Mesendoderm (in vitro differentiated cells): ENCODE results near the gene EPHA1.
A peak's percentile ranks its signal among the peaks of the same experiment; 100 is the strongest.

ENCODE experiments used
- DNase-seq: peaks from one replicate; pipeline ENCODE4 v3.0.0; 2013
- H2AK5ac ChIP-seq: 2 replicates; pipeline ENCODE4 v1.6.1; 2013; ENCODE audit warnings: low read length, inconsistent platforms
- H2BK120ac ChIP-seq: 2 replicates; pipeline ENCODE4 v1.6.1; 2013; ENCODE audit warnings: low read depth, mild to moderate bottlenecking, low read length, moderate library complexity, mixed read lengths
- H2BK15ac ChIP-seq: replicated peaks from 2 replicates; pipeline ENCODE4 v1.6.1; 2013; ENCODE audit warnings: low read depth, mild to moderate bottlenecking, moderate library complexity
- H2BK5ac ChIP-seq: 2 replicates; pipeline ENCODE4 v1.6.1; 2013; ENCODE audit warnings: low read length, inconsistent platforms
- H3K18ac ChIP-seq: 2 replicates; pipeline ENCODE4 v1.6.1; 2013; ENCODE audit warnings: mild to moderate bottlenecking, low read length, mixed read lengths
- H3K23ac ChIP-seq: one replicate; pipeline ENCODE4 v1.6.1; 2013; ENCODE audit warnings: low read length
- H3K27ac ChIP-seq: 2 replicates; pipeline ENCODE4 v1.5.1; 2013; ENCODE audit warnings: low read depth, mild to moderate bottlenecking, inconsistent platforms, low read length, moderate library complexity
- H3K27me3 ChIP-seq: 2 replicates; pipeline ENCODE4 v1.6.1; 2013; ENCODE audit warnings: low read length, control low read depth, mild to moderate bottlenecking, inconsistent platforms; ENCODE audit not compliant: insufficient read depth, poor library complexity
- H3K36me3 ChIP-seq: 2 replicates; pipeline ENCODE4 v1.6.1; 2013; ENCODE audit warnings: low read length, inconsistent platforms; ENCODE audit not compliant: control insufficient read depth, insufficient read depth
- H3K4ac ChIP-seq: one replicate; pipeline ENCODE4 v1.6.1; 2013; ENCODE audit warnings: low read depth, mild to moderate bottlenecking, low read length, moderate library complexity
- H3K4me1 ChIP-seq: 2 replicates; pipeline ENCODE4 v1.6.1; 2013; ENCODE audit warnings: low read depth, low read length, inconsistent platforms; ENCODE audit not compliant: control insufficient read depth
- H3K4me2 ChIP-seq: 2 replicates; pipeline ENCODE4 v1.6.1; 2013; ENCODE audit warnings: low read length
- H3K4me3 ChIP-seq: 2 replicates; pipeline ENCODE4 v1.5.1; 2013; ENCODE audit warnings: mild to moderate bottlenecking, low read length
- H3K56ac ChIP-seq: one replicate; pipeline ENCODE4 v1.6.1; 2013; ENCODE audit warnings: low read length
- H3K79me1 ChIP-seq: 2 replicates; pipeline ENCODE4 v1.6.1; 2013; ENCODE audit warnings: low read length, inconsistent platforms
- H3K79me2 ChIP-seq: 2 replicates; pipeline ENCODE4 v1.6.1; 2013; ENCODE audit warnings: mild to moderate bottlenecking, low read length; ENCODE audit not compliant: control insufficient read depth, insufficient read depth
- H3K9ac ChIP-seq: 2 replicates; pipeline ENCODE4 v1.6.1; 2013; ENCODE audit warnings: low read length, inconsistent platforms
- H4K5ac ChIP-seq: one replicate; pipeline ENCODE4 v1.6.1; 2013; ENCODE audit warnings: low read length
- H4K8ac ChIP-seq: one replicate; pipeline ENCODE4 v1.6.1; 2013; ENCODE audit warnings: low read depth, mild to moderate bottlenecking, control low read depth, low read length, moderate library complexity
- WGBS: extraction: QIAGEN DNeasy Blood & Tissue Kit; methylation state at CpG from one replicate; pipeline ENCODE4 v1.1.7; 2013; ENCODE audit warnings: low lambda C conversion rate, missing lambda C conversion rate; ENCODE audit not compliant: insufficient coverage; ENCODE audit errors: extremely low coverage; 5-methylcytosine and 5-hydroxymethylcytosine counted together

EPHA1 gene

GRCh38 chr7:143384661-143385631, 23.7 kb downstream of the EPHA1 start:
- Histone ChIP-seq H2BK120ac (no peak overlapping the region), H3K56ac (peak overlapping the region; percentile 46), H4K5ac (no peak overlapping the region), H3K36me3 (peaks cover 21% of the 10 kb centered on the region), H3K9ac (peak overlapping the region; percentile 38), H2AK5ac (no peak overlapping the region), H3K79me2 (peaks cover 58% of the 10 kb centered on the region), H3K27me3 (no peaks in the 10 kb centered on the region), H3K79me1 (peaks cover 31% of the 10 kb centered on the region), H3K4me3 (no peak overlapping the region), H3K18ac (no peak overlapping the region), H3K4me2 (no peak overlapping the region), H3K4me1 (peaks cover 17% of the 10 kb centered on the region), H4K8ac (no peak overlapping the region), H2BK15ac (no peak overlapping the region), H2BK5ac (peak overlapping the region; percentile 45), H3K4ac (no peak overlapping the region), H3K23ac (peak overlapping the region; percentile 74), H3K27ac (no peak overlapping the region)
- WGBS: 100% methylated on average over 2 of the region's 14 CpGs
- DNase-seq: no peak

GRCh38 chr7:143384148-143384547, 24.5 kb downstream of the EPHA1 start:
- H3K27ac ChIP-seq: no peak overlapping the region
- H3K79me2 ChIP-seq: peaks cover 66% of the 10 kb centered on the region
- H3K23ac ChIP-seq: no peak overlapping the region
- peaks cover 22% of the 10 kb centered on the region for H3K4me1 ChIP-seq
- no CpG with 5 or more reads among the region's 5 CpGs for WGBS
- no peak overlapping the region for H4K8ac ChIP-seq
- DNase-seq: no peak
- H3K36me3 ChIP-seq: peaks cover 15% of the 10 kb centered on the region
- no peak overlapping the region for H3K4me3 ChIP-seq
- peak overlapping the region; percentile 17 for H3K56ac ChIP-seq
- peak overlapping the region; percentile 14 for H3K4me2 ChIP-seq
- peaks cover 36% of the 10 kb centered on the region for H3K79me1 ChIP-seq
- no peak overlapping the region for H2BK120ac ChIP-seq
- H2BK15ac ChIP-seq: no peak overlapping the region
- H2BK5ac ChIP-seq: no peak overlapping the region
- no peak overlapping the region for H4K5ac ChIP-seq
- peak overlapping the region; percentile 34 for H3K9ac ChIP-seq
- H2AK5ac ChIP-seq: no peak overlapping the region
- H3K4ac ChIP-seq: no peak overlapping the region
- no peak overlapping the region for H3K18ac ChIP-seq
- no peaks in the 10 kb centered on the region for H3K27me3 ChIP-seq

GRCh38 chr7:143383642-143383957, 25.1 kb downstream of the EPHA1 start:
- no peak overlapping the region for H3K27ac ChIP-seq
- H2BK5ac ChIP-seq: no peak overlapping the region
- peak overlapping the region; percentile 69 for H3K56ac ChIP-seq
- H3K9ac ChIP-seq: peak overlapping the region; percentile 54
- no peak overlapping the region for H2BK120ac ChIP-seq
- peaks cover 67% of the 10 kb centered on the region for H3K79me2 ChIP-seq
- no peak overlapping the region for H3K4ac ChIP-seq
- no peak overlapping the region for H4K8ac ChIP-seq
- H3K4me1 ChIP-seq: peaks cover 22% of the 10 kb centered on the region
- H3K4me2 ChIP-seq: peak overlapping the region; percentile 14
- H2BK15ac ChIP-seq: no peak overlapping the region
- H2AK5ac ChIP-seq: no peak overlapping the region
- H4K5ac ChIP-seq: no peak overlapping the region
- H3K4me3 ChIP-seq: no peak overlapping the region
- no peak overlapping the region for H3K18ac ChIP-seq
- no peak for DNase-seq
- peaks cover 37% of the 10 kb centered on the region for H3K79me1 ChIP-seq
- WGBS: no CpG with 5 or more reads among the region's 1 CpG
- H3K27me3 ChIP-seq: no peaks in the 10 kb centered on the region
- H3K36me3 ChIP-seq: peaks cover 10% of the 10 kb centered on the region
- peak overlapping the region; percentile 48 for H3K23ac ChIP-seq

DNA sequence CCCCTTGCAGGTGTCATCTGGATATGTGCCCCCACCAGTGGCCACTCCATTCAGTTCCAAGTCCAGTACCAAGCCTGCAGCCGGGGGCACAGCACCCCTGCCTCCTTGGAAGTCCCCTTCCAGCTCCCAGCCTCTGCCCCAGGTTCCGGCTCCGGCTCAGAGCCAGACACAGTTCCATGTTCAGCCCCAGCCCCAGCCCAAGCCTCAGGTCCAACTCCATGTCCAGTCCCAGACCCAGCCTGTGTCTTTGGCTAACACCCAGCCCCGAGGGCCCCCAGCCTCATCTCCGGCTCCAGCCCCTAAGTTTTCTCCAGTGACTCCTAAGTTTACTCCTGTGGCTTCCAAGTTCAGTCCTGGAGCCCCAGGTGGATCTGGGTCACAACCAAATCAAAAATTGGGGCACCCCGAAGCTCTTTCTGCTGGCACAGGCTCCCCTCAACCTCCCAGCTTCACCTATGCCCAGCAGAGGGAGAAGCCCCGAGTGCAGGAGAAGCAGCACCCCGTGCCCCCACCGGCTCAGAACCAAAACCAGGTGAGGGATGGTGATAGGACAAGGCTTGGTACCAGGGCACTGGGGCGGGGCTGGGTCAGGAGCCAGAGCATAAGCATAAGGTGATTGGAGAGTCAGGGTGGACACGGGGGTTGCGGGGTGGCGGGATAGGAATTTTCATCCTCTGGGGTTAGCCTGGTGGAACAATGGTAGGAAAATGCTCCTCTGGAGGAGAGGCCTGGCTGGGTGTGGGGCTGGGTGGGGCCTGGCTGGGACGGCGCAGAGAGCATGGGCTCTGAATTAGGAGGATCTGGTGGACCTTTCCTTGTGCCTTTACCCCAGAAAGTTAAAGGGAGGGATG, 25.6 kb downstream of the EPHA1 start:
- Histone ChIP-seq H3K4me3 (no peak overlapping the region), H3K9ac (peak overlapping the region; percentile 94), H3K27ac (no peak overlapping the region), H3K18ac (no peak overlapping the region), H4K8ac (no peak overlapping the region), H3K79me1 (peaks cover 37% of the 10 kb centered on the region), H4K5ac (no peak overlapping the region), H3K4me1 (peaks cover 22% of the 10 kb centered on the region), H3K4ac (no peak overlapping the region), H3K27me3 (no peaks in the 10 kb centered on the region), H2BK15ac (no peak overlapping the region), H2AK5ac (no peak overlapping the region), H3K23ac (no peak overlapping the region), H3K36me3 (peaks cover 10% of the 10 kb centered on the region), H3K79me2 (peaks cover 67% of the 10 kb centered on the region), H2BK5ac (no peak overlapping the region), H3K56ac (peak overlapping the region; percentile 86), H3K4me2 (peak overlapping the region; percentile 84), H2BK120ac (no peak overlapping the region)
- no CpG with 5 or more reads among the region's 15 CpGs for WGBS
- no peak for DNase-seq

GRCh38 chr7:143382126-143382790, 26.4 kb downstream of the EPHA1 start:
- no peak for DNase-seq
- peaks cover 22% of the 10 kb centered on the region for H3K4me1 ChIP-seq
- peak overlapping the region; percentile 81 for H3K4me3 ChIP-seq
- H3K18ac ChIP-seq: peak overlapping the region; percentile 99
- peak overlapping the region; percentile 86 for H3K56ac ChIP-seq
- H4K5ac ChIP-seq: no peak overlapping the region
- H3K27me3 ChIP-seq: no peaks in the 10 kb centered on the region
- peaks cover 33% of the 10 kb centered on the region for H3K79me1 ChIP-seq
- H3K9ac ChIP-seq: peak overlapping the region; percentile 94
- H3K4me2 ChIP-seq: peak overlapping the region; percentile 84
- peak overlapping the region; percentile 71 for H3K27ac ChIP-seq
- H3K4ac ChIP-seq: peak overlapping the region; percentile 61
- peaks cover 64% of the 10 kb centered on the region for H3K79me2 ChIP-seq
- no CpG with 5 or more reads among the region's 21 CpGs for WGBS
- peak overlapping the region; percentile 50 for H2BK5ac ChIP-seq
- H2AK5ac ChIP-seq: no peak overlapping the region
- H2BK15ac ChIP-seq: no peak overlapping the region
- H4K8ac ChIP-seq: no peak overlapping the region
- peaks cover 6% of the 10 kb centered on the region for H3K36me3 ChIP-seq
- peak overlapping the region; percentile 1 for H3K23ac ChIP-seq
- H2BK120ac ChIP-seq: no peak overlapping the region
